GM19468 (cell line): ENCODE measurements around the gene NSL1.
"Not testable (repeated sequence)": the region's sequence is repeated elsewhere in the genome, so short reads cannot be mapped to it uniquely, and the experiment has no call there.

ENCODE experiments used
- ATAC-seq: cut with Tn5 transposase; IDR thresholded peaks from one replicate; pipeline ENCODE4 v1.9.1; 2021; ENCODE audit warnings: mild to moderate bottlenecking, moderate library complexity, moderate number of reproducible peaks; ENCODE audit not compliant: unreplicated experiment; ENCODE audit errors: extremely low read depth

NSL1 gene

DNA sequence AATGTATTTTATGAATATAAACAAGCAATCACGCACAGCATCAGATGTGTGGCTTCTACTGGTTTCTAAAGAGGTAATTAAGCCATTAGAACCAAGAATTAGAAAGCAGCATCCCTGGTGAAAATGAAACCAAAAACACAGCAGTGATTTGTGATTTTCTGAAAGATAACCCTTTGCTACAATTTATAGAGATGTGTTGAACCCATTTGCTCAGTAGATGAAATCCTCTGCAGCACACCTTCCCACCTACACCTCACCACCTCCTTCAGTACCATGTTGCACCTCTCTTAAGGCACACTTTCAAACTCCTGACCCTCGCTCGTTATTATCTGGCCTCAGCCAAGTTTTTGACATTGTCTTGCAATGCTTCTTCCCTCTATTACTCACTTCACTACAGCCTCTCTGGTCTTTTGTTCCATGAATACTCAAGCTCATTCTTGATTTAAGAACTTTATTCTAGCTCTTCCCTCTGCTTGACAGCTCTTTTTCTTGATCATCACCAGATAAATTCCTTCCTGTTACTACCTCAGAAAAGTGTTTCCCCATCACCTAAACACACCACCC, 38.6 kb downstream of the NSL1 start:
- ATAC-seq: no peak

DNA sequence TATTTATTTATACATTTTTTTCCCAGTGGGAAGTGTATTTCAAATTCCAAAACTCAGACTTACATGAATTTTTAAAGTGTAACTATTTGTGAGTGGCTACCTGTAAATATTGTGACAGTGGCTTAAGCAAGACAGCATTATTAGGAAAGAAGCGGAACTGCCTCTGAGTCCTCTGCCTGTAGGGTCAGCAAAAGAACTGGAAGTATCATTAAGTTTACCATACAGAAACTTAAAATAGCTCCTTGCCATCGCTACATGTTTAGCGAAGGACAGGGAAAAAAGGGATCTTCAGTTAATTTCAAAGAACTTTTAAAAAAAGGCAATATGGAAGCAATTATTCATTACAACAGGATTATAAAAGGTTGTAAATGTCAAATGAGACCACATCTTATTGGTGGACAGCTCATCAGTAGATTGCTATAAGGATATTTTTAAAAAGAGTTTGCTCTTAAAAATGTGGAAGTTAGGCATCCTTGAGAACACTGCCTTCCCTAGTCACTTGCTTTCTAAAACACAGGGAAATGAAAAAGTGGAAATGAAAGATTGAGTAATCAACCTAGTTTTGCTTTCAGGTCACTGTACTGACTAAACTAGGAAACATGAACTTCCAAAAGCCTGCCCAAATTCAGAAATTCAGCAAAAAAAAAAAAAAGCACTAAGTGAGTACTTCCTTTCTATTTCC, 39.2 kb downstream of the NSL1 start:
- ATAC-seq: no peak

- no peak for ATAC-seq
Observed at GRCh38 chr1:212749821-212750535, 41.6 kb downstream of the NSL1 start.

GRCh38 chr1:212746546-212746945, 45.0 kb downstream of the NSL1 start:
- no peak for ATAC-seq

DNA sequence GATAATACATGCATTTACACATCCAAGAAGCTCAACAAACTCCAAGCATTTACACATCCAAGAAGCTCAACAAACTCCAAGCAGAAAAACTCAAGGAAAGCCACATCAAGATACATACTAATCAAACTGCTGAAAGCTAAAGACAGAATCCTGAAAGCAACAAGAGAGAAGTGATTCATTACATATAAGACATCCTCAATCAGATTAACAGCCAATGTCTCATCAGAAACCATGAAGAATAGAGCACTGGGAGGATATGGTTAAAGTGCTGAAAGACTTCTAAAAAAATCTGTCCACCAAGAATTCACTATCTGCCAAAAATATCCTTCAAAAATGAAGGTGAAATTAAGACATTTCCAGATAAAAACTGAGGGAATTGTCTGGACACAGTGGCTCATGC, 46.3 kb downstream of the NSL1 start:
- no peak for ATAC-seq

GRCh38 chr1:212743901-212744475, 47.6 kb downstream of the NSL1 start:
- no peak for ATAC-seq

GRCh38 chr1:212738330-212738729, 53.2 kb downstream of the NSL1 start:
- no peak for ATAC-seq

DNA sequence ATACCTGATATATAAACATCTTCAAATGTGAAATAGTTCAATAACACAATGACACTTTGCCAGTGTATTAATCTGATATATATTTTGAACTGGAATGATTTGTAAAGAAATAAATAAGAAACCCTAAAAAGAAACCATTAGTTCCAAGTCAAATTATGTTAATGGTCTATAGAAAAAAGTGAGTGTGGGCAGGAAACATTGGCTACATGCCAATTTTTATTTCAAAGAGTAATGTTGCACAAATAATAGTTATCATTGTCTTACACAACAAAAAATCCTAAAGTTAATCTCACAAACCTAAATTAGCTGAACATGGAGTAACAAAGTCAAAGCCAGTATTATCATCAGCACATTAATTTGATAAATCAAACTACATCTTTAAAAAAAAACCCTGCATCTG, 54.0 kb downstream of the NSL1 start:
- ATAC-seq: no peak

DNA sequence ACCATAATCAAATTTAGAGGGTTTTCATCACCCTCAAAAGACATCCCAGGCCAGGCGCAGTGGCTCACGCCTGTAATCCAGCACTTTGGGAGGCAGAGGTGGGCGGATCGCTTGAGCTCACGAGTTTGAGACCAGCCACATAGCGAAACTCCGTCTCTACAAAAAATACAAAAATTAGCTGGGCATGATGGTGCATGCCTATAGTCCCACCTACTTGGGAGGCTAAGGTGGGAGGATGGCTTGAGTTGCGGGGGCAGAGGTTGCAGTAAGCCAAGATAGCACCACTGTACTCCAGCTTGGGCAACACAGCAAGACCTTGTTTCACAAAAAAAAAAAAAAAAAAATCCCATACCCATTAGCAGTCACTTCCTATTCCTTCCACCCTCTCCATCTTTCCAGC, 58.5 kb downstream of the NSL1 start:
- no peak for ATAC-seq

DNA sequence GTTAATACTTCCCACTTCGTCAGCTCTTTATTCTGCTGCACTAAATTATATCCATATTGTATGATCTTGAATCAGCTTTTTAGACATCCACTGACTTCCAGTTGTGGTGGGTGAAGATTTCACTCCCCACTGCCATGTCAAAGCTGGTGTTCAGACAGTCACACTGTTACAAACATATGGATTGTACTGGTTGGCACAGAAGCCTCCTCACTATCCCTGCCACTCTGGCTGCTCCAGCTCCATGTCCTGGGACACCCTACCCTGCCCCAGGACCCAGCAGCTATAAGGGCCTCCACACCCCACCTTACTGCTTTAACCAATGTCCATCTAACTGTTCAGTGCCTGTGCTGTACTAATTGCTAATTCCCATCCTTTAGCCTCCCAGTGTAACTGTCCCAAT, 59.9 kb downstream of the NSL1 start:
- no peak for ATAC-seq

DNA sequence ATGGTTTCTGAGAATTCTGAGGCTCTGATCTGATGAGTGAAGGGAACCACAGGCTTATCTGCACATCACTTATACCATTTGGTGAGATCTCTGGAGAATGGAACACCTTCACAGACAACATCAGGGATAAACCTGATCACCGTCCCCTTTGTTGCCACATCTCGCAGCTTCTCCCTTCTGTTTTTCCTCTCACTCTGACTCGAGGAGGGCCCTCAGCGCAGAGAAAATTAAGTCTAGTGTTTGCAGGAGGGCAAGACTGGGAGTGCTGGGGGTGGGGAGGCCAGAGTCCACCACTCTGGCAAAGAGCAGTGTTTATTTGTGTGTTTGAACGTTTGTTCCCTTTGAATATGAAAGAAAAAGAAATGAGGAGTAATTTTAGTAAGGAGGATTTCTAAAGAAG, 63.0 kb downstream of the NSL1 start:
- ATAC-seq: no peak

DNA sequence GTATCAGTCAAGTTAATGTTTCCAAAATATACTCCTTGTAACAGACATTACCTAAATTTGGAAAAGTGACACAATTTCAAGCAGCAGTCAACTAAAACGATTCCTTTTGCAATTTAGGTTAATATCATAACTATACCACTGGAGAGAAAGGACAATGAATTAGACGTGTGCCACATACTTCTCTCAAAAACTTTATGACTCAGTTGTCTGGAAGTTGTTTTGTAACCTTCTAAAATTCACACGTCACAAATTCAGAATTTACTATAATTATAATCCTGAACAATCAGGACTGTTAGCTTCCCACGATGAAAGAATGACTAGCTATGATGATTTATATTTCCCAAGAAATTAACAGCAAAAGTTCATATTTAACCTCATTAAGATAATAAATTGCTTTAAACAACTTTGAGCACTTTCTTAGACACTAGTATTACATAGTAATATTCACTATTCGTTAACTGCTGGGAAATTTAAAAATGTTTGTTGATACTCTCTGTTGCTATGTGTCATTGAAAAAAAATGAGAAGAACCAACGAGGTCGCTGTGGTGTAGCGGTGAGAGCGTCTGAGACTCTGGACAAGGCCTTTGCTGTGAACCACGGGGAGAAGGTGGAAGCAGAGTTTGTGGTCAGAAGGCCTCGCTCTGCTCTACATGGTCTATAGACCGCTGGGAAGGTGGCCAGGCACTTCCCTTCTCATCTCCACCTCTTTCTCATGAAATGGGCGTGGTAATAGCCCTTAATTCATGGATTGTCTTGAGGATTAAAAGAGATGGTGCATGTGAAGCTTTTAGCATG, 64.0 kb downstream of the NSL1 start:
- ATAC-seq: no peak

DNA sequence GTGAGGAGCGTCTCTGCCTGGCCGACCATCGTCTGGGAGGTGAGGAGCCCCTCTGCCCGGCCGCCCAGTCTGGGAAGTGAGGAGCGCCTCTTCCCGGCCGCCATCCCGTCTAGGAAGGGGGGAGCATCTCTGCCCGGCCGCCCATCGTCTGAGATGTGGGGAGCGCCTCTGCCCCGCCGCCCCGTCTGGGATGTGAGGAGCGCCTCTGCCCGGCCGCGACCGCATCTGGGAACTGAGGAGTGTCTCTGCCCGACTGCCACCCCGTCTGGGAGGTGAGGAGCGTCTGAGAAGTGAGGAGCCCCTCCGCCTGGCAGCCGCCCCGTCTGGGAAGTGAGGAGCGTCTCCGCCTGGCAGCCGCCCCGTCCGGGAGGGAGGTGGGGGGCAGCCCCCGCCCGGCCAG, 66.9 kb downstream of the NSL1 start:
- not testable (repeated sequence) for ATAC-seq

- no peak for ATAC-seq
Observed at GRCh38 chr1:212722270-212722957, 69.2 kb downstream of the NSL1 start.

GRCh38 chr1:212721388-212722247, 70.0 kb downstream of the NSL1 start:
- ATAC-seq: no peak

DNA sequence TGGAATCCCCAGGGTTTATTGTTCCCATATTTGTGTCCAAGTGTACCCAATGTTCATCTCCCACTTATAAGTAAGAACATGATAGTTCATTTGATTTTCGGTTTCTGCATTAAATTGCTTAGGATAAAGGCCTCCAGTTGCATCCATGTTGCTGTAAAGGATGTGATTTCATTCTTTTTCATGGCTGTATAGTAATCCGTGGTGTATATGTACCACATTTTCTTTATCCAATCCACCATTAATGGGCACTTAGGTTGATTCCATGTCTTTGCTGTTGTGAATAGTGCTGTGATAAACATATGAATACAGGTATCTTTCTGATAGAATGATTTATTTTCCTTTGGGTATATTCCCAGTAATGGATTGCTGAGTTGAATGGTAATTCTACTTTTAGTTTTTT, 71.9 kb downstream of the NSL1 start:
- ATAC-seq: no peak

DNA sequence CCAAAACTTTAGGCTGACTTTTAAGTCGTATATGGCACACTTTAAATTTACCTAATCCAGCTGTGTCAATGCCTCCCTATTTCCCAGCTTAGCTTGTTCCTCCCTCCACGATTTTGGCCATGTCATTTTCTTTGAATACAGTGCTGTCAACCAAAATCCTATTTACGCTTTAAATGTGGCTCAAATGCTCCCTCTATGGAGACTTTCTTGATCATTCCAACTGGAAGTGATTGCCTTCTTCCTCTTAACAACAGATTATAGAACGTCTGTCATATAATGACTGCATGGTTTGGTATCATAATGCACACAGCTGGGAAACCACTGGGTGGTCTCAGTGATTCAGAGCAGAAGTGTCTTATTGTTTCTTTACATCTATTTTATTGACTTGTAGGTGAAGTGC, 73.1 kb downstream of the NSL1 start:
- no peak for ATAC-seq

- ATAC-seq: no peak
Observed at GRCh38 chr1:212716161-212716560, 75.4 kb downstream of the NSL1 start.

DNA sequence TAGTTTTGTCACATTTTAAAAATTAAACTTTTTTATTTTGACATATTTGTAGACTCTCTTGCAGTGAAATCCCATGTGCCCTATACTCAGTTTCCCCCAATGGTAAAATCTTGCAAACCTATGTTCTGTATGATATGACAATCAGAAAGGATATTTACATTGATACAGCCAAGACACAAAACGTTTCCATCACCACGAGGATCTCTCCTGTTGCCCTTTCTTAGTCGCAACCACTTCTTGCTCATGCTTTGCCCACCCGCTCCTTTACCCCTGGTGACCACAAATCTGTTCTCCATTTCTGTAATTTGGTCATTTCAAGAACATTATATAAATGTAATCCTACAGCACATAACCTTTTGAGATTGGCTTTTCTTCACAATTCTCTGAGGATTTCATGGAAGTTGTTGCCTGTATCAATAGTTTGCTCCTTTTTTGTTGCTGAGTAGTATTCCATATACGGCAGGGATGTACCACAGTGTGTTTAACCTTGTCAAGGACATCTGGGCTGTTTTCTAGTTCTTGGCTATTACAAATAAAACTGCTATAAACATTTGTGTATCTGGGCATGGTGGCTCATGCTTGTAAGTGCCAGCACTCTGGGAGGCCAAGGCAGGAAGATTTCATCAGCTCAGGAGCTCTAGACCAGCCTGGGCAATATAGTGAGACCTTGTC, 78.0 kb downstream of the NSL1 start:
- no peak for ATAC-seq
